ENCODE data around the gene GAL3ST2. TPM values are rescaled to one million over a fixed set of nuclear protein-coding genes. Genes with fewer than 3 reads are reported as not detected.
"Not testable (repeated sequence)": the region's sequence is repeated elsewhere in the genome, so short reads cannot be mapped to it uniquely, and the experiment has no call there.

Gene GAL3ST2
- polyA plus RNA-seq, 1 experiment = not detected

DNA sequence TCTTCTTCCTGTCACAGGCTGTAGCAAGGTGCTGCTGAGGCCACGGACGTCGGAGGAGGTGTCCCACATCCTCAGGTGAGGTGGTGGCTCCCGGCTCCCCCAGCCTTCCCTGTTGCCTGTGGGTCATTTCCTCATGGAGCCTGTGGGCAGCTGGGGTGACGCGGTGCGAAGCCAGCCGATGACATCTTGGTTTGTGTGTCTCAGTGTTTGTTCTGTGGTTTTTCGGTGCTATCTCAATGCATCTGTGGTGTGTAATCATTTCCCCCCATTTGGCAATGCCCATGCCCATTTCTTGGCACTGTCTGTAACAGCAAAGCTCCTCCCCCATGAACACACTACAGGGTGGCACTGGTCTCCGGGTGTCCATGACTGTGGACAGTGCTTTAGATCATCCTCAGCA lies 35.6 kb upstream of the GAL3ST2 start:
- no peaks in the 10 kb centered on the region for H3K27me3 ChIP-seq (ENCODE audit: control insufficient read depth, insufficient read depth, low read length)
- TF ChIP-seq, protein P1, sequence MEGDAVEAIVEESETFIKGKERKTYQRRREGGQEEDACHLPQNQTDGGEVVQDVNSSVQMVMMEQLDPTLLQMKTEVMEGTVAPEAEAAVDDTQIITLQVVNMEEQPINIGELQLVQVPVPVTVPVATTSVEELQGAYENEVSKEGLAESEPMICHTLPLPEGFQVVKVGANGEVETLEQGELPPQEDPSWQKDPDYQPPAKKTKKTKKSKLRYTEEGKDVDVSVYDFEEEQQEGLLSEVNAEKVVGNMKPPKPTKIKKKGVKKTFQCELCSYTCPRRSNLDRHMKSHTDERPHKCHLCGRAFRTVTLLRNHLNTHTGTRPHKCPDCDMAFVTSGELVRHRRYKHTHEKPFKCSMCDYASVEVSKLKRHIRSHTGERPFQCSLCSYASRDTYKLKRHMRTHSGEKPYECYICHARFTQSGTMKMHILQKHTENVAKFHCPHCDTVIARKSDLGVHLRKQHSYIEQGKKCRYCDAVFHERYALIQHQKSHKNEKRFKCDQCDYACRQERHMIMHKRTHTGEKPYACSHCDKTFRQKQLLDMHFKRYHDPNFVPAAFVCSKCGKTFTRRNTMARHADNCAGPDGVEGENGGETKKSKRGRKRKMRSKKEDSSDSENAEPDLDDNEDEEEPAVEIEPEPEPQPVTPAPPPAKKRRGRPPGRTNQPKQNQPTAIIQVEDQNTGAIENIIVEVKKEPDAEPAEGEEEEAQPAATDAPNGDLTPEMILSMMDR (IDR thresholded peaks at IDR 0.05; ENCODE audit: insufficient read depth, low read depth, low read length) = no peak
- no peak overlapping the region for H3K4me3 ChIP-seq (ENCODE audit: low read depth, low read length)
- peaks cover 20% of the 10 kb centered on the region for H3K36me3 ChIP-seq (ENCODE audit: control insufficient read depth, insufficient read depth, low read length)
- CTCF ChIA-PET = no interaction called here
- POLR2A ChIA-PET = no interaction called here
- no peak for DNase-seq (ENCODE audit: low read depth)

DNA sequence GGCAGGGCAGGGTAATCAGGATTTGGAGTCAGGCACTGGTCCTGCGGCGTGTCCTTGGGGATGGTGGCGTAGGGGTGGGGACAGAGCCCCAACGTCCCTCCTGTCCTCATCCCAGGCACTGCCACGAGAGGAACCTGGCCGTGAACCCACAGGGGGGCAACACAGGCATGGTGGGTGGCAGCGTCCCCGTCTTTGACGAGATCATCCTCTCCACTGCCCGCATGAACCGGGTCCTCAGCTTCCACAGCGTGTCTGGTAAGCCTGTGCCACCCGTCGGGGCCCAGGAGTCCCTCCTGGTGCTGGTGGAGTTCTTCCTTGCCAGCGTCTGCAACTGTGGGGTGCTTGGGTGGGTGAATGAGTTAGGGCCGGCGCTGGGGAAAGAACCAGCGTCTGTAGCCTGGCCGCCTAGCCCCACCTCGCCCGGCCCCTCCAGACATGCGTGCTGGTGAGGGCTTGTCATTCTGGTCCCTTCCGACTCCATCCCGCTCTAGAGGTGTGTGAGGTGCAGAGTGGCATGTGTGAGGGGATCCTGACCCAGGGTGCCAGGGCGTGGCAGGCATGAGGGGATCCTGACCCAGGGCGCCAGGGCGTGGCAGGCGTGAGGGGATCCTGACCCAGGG lies 34.2 kb upstream of the GAL3ST2 start:
- ChIA-PET CTCF (no interaction called here), POLR2A (no interaction called here)
- Histone ChIP-seq H3K4me3 (ENCODE audit: low read depth, low read length) (no peak overlapping the region), H3K36me3 (ENCODE audit: control insufficient read depth, insufficient read depth, low read length) (peaks cover 20% of the 10 kb centered on the region), H3K27me3 (ENCODE audit: control insufficient read depth, insufficient read depth, low read length) (no peaks in the 10 kb centered on the region)
- TF ChIP-seq, protein P1 (IDR thresholded peaks at IDR 0.05; ENCODE audit: insufficient read depth, low read depth, low read length) = no peak
- DNase-seq (ENCODE audit: low read depth) = no peak

DNA sequence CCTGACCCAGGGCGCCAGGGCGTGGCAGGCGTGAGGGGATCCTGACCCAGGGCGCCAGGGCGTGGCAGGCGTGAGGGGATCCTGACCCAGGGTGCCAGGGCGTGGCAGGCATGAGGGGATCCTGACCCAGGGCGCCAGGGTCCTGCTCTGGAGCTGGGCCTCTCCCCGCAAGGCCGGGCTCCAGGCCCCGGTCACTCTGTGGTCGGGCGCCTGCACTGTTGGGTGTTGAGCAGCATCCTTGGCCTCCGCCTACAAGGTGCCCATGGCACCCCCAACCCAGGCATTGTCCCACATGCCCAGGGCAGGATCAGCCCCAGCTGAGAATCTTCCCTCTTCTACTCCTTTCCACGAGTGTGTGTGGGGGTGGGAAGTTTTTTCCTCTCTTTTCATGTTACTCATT lies 33.6 kb upstream of the GAL3ST2 start:
- CTCF ChIA-PET; POLR2A ChIA-PET; DNase-seq (ENCODE audit: low read depth); H3K27me3 ChIP-seq (ENCODE audit: control insufficient read depth, insufficient read depth, low read length); H3K4me3 ChIP-seq (ENCODE audit: low read depth, low read length): not testable (repeated sequence)
- peaks cover 19% of the 10 kb centered on the region for H3K36me3 ChIP-seq (ENCODE audit: control insufficient read depth, insufficient read depth, low read length)

- Histone ChIP-seq H3K4me3 (ENCODE audit: low read depth, low read length) (no peak overlapping the region), H3K36me3 (ENCODE audit: control insufficient read depth, insufficient read depth, low read length) (peaks cover 16% of the 10 kb centered on the region), H3K27me3 (ENCODE audit: control insufficient read depth, insufficient read depth, low read length) (no peaks in the 10 kb centered on the region)
- TF ChIP-seq, protein P1 (IDR thresholded peaks at IDR 0.05; ENCODE audit: insufficient read depth, low read depth, low read length) = no peak
- DNase-seq (ENCODE audit: low read depth) = no peak
- POLR2A ChIA-PET = no interaction called here
- CTCF ChIA-PET = no interaction called here
Observed at GRCh38 chr2:241743620-241744019, 33.0 kb upstream of the GAL3ST2 start.

GRCh38 chr2:241744028-241744754 lies 32.4 kb upstream of the GAL3ST2 start:
- Histone ChIP-seq H3K27me3 (ENCODE audit: control insufficient read depth, insufficient read depth, low read length) (no peaks in the 10 kb centered on the region), H3K4me3 (ENCODE audit: low read depth, low read length) (no peak overlapping the region), H3K36me3 (ENCODE audit: control insufficient read depth, insufficient read depth, low read length) (peaks cover 18% of the 10 kb centered on the region)
- TF ChIP-seq, protein P1 (IDR thresholded peaks at IDR 0.05; ENCODE audit: insufficient read depth, low read depth, low read length) = no peak
- CTCF ChIA-PET = no interaction called here
- DNase-seq (ENCODE audit: low read depth) = no peak
- POLR2A ChIA-PET = no interaction called here

DNA sequence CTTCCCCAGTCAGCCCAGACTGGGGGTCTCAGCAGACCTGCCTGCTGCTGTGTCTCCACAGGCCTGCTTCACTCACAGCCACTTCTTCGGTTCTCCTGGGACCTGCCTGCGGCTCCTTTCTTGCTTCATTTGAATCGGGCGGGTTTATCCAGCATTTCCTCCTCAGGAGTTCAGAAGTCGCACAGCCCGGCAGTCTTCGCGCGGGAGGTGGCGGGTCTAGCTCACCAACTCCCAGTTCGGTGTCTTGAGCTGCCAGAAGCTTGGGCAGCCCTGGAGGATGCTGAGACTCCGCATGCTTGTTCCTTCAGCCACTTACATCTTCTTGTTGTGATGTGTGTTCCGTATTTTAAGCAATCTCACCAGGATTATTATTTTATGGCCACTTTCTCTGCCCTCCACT lies 31.3 kb upstream of the GAL3ST2 start:
- TF ChIP-seq, protein P1 (IDR thresholded peaks at IDR 0.05; ENCODE audit: insufficient read depth, low read depth, low read length) = no peak
- H3K27me3 ChIP-seq (ENCODE audit: control insufficient read depth, insufficient read depth, low read length) = no peaks in the 10 kb centered on the region
- no peak overlapping the region for H3K4me3 ChIP-seq (ENCODE audit: low read depth, low read length)
- CTCF ChIA-PET = no interaction called here
- DNase-seq (ENCODE audit: low read depth) = no peak
- POLR2A ChIA-PET = no interaction called here
- H3K36me3 ChIP-seq (ENCODE audit: control insufficient read depth, insufficient read depth, low read length) = peaks cover 14% of the 10 kb centered on the region

All from BJ (cell line).